GDM1 (cell line): ENCODE measurements around the gene FABP1.

Source experiments
- DNase-seq: peaks from one replicate; lab custom pipeline; 2025; lab: John Stamatoyannopoulos, UW

FABP1 gene

DNA sequence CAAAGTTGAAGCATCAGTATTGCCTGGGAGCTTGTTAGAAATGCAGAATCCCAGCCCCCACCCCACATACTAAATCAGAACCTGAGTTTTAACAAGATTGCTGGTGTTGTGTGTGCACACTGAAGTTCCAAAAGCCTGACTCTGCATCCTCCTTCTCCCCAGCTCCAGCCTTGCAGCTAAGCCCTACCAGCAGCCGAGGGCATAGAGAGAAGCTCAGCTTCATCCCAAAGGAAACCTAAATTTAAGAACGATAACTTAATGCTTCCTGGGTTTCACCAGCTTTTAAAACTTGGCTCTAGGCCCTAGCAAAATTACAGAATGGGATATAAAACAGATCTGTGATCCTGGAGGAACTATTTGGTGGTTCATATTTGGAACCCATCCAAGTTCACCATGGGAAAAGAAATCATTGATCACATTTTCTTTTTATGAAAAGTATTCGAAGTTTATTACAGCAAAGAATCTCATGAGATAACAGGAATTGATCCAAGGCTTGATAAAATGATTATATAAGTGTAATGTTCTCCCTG is 49.2 kb downstream of the FABP1 start:
- DNase-seq, result no peak

DNA sequence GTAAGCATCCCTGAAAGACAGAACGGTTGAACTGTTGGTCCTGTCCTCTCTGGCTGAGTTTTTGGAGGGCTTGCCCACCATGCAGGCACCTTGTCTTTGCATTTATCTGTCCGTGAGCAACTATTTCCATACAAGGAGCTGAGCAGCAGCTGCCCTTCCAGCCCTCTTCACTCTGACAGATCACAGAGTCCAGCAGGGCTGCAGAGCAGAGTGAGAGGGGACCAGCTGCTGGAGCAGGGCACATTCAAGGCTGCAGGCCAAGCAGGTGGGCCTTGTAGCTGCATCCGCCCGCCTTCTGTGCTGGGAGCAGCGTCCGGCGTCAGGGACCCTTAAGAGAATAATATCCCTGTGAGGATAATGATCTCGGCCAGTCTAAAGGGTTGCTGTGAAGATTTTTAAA is 50.8 kb downstream of the FABP1 start:
- no peak for DNase-seq

DNA sequence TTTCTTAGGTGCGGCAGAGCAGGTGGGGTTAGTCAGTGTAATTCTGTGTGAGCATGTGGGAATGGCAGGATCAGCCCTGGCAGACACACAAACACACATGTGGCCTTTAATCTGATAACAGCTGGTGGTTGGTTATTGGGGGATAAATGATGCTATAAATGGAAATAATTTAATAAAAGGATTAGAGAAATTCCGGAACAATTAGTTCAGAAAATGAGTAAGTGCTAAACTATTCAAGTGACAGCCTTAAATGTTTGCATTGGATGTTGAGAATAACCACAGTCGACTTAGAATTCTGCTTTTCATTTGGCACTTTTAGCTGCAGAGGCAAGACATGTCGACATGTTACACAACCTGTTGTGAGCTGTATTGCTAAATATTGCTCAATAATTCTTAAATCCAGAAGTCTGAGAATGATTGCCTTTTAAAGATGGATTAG is 53.0 kb downstream of the FABP1 start:
- DNase-seq, result no peak

DNA sequence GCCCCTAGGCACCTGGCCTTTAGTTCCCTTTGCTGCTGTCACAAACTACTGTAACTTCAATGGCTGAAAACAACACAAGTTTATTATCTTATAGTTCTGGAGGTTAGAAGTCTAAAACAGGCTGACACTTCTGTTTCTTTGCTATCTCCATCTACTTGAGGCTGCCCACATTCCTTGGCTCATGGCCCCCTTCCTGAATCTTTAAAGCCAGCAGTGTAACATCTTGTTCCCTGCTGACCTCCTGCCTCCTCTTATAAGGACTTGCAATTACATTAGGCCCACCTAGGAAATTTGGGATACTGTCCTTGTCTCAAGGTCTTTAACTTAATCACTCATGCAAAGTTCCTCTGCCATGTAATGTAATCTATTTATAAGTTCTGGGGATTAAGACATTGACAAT is 53.7 kb downstream of the FABP1 start:
- DNase-seq, result no peak
